Stimulated activated CD4-positive, alpha-beta T cell treated with anti-CD3 and anti-CD28 coated beads, TNF-alpha, amount 100 ng/mL, for 48 hours (primary cell): ENCODE measurements around the gene PTX4.

Experiments used
- DNase-seq, 3 donors: peaks; one replicate each; pipeline ENCODE4 v3.0.0-alpha.2; 2020; ENCODE audit warnings: low read depth in 3 of 3

Gene PTX4

DNA sequence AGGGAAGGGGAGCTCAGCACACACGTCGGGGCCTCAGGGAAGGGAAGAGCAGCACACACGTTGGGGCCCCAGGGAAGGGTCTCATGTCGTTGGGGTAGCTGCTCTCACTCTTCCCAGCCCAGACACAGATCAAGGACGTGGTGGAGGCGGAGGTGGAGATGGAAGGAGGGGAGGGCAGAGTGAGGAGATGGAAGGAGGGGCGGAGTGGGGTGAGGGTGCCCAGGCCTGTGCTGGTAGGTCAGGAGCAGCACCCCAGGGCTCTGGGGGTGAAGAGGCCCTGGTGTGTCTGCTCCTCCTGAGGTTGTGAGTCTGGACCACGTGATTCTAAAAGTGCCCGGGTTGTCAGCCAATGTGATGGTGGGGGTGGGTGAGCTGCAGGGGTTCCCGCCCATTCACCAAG is 28.8 kb downstream of the PTX4 start:
- no peak for DNase-seq

DNA sequence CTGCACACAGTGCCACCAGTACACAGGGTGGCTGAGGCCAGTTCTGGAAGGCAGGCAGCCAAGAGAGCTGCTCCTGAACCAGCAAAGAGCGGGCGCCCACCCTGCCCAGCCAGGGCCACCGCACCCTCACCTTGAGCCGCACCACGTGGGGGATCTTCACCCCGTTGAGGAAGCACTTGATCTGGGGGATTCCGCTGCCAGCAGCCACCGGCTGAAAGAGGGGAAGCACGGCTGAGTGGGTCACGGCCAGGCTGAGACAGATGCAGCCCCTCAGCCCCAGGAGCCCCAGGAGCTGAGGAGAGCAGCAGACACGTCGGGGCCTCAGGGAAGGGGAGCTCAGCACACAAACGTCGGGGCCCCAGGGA is 29.8 kb downstream of the PTX4 start:
- DNase-seq = no peak

DNA sequence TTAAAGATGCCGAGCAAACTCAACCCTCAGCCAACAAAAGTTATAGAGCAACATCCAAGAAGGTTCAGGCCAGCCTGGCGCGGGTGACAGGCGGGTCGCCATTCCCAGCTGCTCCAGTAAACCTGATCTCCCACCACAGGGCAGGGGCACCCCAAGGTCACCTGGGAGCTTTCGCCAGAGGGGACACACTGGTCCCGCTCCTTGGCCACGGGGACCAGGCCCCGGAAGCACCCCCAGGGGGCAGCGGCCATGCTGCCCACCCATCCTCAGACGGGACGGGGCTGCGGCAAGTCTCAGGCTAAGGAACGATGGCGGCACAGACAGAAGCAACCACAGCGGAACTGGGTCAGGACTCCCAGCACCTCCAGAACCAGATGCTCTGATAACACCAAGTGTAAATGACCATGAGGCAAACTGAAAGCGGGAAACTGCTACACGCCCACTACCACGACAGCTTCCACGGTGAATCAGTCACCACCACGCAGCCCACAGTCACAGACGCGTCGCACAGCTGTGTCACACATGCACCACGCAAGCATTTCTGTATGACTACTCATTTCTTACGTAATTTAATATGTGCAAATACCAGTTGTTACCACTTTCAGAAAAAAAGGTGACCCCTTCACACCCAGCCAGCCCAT is 30.3 kb downstream of the PTX4 start:
- peak in 1 of 3 donors; percentile 22 for DNase-seq

DNA sequence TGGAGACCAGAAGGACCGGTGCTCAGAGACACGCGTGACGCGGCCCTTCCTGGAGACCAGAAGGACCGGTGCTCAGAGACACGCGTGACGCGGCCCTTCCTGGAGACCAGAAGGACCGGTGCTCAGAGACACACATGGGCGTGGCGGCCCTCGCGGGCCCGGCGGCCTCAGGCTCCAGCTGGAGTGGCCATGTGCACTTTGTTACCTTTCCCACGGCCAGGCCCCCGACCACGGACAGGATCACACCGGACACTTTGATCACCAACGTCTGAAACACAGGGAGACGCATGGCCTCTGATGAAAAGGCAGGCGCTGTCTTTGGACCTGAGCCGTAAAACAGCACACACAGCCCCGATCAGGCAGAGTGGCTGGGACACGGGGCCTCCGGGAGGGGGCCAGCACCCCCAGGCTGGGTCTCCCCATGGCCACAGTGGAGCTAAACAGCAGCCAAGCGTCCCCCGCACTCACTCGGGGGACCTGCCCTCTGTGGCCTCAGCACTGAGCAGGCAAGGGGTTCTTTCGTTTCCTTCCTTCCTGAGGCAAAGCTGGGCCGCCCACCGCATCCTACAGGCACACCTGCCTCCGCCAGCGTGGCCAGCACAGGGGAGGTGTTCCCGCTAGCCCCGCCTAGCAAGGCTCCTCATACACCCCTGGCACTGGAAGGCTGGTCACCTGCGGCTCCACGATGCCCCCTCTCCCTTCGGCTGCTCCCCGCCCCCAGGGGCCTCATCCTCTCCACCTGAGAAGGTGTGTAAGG is 31.1 kb downstream of the PTX4 start:
- no peak for DNase-seq

DNA sequence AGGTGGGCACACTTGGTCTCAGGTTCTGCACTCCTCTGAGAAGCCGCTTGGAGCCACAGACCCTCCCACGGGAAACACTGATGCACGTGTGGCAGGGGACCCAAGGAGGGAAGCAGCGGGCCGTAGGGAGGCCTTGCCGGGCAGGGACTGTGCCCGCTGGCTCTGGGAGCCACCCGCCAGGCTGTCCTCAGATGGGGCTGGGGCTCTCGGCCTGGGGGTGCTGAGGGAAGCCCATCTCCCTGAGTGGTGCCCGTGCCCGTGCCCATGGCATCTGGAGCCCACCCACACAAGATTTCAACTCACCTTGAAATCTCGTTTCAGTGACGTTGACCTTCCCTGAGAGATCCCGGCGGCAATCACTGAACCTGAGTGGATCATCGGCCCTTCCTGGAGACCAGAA is 31.8 kb downstream of the PTX4 start:
- DNase-seq = no peak

DNA sequence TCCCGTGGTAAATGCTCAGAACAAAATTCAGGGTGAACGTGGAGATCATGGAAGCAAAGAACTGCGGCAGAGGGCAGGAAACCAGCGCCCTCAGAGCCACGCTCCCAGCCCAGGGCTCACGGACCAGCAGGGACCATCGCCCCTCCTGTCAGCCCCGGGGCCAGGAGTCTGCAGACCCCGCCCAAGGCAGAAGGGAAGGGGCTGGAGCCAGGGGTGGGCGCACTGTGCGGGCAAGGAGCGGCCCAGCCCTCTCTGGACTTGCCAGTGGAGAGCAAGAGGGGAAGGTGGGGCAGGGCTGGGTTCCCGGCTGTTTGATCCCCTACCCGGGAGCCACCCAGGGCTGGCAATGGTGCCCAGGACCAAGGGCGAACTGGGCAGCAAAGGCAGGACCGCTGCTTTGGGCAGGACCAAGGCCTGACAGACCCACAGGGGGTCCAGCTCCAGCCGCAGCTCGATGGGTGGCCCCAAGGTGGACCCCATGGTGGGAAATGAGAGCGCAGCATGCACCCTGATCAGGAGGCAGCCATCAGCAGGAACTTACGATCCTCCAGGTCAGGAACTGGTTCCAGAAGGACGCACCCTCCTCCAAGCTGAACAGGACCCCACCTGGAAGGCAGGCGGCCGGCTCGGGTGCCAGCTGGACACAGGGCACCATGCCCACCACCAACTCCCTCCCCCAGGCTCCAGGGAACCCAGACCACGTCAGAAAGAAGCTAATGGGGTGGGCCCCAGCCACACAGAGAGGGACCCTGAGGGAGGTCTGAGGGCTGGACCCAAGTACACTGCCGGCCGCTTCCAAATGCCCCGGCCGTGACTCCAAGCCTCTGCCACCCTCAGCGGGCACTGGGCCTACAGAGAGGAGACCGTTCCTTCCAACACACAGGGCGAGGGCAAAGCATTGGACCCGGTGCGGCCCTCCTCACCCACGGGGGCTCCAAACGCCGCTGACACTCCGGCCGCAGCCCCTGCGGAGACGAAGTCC is 33.3 kb downstream of the PTX4 start:
- DNase-seq = no peak

DNA sequence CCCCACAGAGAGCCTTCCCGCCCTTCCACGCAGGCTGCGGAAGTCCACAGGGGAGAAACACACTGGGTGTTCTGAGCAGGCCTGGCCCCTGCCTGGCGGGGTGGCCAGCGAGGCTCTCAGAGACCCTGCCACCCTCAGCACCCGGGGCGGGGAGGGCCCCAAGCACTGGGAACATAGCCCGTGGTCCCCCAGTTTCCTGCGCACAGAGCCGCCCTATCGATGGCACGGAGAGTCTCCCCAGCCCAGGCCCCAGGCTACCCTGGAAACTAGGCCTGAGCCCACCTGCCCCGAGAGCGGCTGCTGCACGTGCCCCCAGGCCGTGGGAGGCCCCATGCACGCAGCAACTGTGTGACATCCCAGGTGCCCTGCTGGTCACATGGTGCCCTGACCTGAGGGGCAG is 34.2 kb downstream of the PTX4 start:
- no peak for DNase-seq

DNA sequence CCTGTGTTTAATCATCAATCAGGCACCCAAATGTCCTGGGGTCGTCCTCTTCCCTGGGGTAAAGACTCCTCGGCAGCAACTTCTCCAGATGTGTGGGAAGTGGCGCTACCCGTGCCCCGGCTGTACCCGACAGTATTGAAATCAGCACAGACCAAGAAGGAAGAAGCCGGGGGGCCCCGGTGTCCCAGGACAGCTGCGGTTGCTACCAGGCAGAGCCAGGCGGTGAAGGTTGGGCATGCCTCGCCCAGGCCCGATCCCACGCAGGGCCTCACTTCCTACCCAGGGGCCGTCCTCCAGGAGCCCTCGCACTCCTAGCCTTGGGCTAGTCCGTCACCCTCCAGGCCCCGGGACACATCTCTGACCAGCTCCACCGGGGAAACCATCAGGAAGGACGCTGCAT is 35.4 kb downstream of the PTX4 start:
- no peak for DNase-seq

DNA sequence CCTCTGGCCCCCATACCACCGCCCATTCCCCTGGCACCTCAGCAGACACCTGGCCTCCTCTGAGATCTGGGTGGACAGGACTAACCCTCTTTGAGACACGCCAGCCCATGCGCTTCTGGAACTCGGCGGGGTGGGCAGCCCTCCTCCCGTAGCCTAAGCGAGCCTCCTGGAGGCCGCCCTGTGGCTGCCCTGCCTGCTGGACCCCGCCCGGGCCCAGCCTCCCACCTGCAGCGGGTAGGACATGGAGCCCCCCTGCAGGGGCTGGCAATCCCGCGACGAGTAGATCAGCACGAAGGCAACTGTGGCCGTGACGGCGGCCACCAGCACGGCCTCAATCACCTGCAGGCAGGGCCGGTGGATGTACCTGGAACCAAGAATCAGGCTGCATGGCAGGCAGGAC is 36.2 kb downstream of the PTX4 start:
- DNase-seq = no peak

DNA sequence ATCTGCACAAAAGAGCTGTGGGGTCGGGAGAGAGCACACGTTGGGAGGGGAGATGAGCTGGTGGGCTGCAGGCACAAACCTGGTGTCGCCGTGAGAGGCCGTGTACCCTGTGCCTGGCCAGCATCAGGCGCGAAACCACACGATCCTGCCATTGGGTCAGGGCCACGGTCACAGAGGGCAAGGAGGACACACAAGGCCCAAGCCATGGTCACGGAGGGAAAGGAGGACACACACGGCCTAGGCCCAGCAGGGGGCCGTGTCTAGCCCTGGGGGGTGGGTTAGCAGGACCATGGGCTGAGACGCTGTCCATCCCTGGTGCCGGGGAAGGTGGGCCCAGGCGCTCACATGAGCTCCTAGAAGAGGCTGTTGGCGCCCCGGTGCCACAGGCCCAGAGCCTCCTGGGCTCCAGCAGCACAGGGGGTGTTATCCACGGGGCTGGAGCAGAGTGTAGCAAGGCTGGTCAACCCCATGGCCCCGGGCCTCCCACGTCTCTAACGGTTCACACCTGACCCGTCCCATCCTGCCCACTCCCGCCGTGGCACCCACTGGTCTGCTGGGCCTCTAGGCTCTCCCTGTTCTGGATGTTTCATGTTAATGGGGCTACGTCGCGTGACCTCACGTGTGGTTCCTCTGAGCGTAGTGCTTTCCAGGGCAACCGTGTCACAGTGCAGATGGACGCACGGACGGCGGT is 36.9 kb downstream of the PTX4 start:
- no peak for DNase-seq

DNA sequence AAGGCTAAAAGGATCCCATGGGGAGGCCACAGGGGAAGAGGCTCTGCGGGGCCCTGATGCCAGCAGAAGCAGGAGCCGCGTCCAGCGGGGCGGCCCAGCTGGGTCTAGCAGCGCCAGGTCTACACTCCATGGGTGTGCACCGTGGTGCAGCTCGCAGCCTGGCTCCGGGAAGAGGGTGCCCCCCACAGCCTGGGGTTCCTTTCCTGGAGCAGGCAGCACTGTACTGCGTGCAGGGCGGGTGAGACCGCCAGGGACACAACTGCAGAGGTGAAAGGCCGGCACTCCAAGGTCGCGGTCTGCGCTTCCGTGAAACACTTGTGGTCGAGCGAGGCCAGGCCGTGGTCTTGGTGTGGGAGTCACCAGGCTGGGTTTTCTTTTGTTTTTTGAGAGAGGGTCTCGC is 37.9 kb downstream of the PTX4 start:
- no peak for DNase-seq

DNA sequence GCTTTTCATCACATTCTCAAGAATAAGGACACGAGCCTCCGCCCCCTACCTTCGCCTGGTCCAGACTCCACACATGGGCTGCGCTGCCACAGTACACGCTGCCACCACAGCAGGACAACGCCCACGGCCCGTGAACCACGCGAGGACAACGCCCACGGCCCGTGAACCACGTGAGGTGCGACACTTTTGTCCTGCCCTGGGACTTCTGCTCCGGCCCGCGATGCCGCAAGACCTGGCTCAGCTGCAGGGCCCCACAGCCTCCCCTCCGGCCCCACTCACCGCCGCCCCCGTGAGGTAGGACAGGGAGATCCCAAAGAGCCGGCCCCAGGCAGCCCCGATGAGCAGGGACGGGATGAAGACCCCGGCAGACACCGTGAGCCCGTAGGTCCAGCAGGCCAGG is 38.5 kb downstream of the PTX4 start:
- no peak for DNase-seq

DNA sequence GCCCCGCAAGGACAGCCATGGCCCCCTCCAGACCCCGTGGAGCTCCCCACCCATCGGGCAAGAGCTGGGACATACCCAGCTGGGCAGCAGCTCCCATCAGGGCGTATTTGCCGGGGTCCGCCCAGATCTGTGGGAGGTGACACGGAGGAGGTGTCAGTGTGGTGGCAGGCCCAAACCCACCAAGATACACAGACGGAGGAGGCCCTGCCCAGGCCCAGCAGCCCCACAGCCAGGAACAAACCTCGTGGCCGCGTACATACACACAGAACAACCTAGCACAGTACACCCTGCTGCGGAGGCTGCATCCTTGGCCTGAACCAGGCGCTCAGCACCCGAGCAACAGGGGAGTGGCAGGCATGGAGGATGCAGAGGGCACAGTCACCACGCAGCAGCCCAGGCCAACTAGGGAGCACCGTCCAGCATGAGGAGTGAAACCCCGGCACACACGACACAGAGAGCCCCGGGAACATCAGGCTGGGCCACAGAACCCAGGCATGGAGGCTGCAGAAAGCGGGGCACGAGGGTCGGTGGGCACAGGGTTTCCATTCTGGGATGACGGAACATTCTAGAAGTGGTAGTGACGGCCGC is 39.4 kb downstream of the PTX4 start:
- DNase-seq = no peak

DNA sequence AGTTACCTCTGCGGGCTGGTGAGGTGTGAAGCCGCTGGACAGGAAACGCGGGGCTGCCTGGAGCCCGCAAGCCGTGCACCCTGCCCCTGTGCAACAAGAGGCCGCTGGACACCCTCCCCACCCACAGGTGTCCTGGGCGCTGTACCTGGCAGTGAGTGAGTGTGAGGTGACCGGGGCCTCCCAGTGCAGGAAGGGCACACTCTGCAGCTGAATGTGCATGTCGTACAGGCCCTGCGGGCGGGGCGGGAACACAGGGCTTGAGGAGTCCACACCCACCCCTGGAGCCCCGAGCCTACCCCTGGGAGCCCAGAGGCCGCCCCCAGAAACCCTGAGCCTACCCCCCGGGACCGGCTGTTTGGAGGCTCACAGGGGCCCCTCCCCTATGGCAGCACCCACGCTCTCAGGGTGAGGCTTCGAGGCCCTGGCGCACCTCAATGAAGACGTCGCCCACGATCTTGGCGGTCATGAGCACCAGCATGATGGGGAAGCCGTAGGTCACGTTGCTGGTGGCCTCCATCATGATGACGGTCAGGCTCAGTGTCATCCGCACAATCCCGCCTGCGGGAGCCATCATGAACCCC is 40.1 kb downstream of the PTX4 start:
- DNase-seq = no peak

DNA sequence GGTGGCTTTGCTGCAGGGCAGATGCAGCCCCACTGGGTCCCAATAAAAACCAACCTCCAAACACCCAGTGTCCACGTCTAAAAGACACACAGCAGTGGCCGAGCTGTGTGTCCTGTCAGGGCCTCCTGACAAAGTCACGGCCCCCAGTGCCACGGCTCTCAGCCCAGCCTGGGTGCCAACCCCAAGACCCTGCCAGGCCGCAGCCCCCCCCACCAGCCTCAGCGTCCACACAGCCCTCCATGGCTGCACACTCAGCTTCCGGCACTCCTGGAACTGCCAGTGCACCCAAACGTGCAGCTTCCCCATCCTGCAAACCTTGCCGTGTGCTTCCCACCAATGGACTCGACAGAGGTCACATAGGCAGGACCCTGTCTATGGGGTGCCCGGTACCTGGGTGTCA is 40.8 kb downstream of the PTX4 start:
- no peak for DNase-seq

DNA sequence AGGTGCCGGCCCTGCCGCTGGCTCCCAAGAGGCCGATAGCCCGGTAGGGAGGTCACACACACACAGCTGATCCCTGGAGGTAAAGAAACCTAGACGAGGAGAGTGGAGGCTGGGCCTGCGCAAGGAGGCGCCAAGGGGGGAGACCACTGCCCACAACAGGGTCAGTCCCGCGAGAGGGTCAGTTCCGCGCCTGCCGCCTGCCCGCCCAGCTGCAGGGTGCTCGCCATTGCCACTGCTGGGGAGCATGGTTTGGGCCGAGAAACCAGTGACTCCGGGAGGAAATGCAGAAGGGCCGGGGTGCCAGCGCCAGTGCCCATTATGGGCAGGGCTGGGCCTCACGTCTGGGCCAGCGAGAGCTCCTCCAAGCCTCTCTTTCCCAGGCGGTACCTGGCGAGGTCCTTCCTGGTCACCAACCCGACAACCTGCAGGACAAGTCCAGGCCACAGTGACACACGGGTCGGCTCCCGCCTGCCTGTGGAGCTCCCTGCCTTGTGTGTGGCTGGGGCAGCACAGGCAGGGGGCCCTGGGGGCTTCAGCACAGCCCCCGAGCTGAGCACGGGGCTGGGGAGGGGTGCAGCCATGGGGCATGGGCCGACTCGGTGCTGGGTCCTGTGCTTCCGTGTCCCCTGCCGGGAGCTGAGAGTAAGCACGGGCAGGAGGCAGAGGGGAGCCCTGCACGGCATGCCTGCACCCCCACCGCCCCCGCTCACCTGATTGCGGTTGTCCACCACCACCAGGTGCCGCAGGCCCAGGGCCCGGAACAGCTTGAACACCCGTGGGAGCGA is 42.3 kb downstream of the PTX4 start:
- DNase-seq = no peak

DNA sequence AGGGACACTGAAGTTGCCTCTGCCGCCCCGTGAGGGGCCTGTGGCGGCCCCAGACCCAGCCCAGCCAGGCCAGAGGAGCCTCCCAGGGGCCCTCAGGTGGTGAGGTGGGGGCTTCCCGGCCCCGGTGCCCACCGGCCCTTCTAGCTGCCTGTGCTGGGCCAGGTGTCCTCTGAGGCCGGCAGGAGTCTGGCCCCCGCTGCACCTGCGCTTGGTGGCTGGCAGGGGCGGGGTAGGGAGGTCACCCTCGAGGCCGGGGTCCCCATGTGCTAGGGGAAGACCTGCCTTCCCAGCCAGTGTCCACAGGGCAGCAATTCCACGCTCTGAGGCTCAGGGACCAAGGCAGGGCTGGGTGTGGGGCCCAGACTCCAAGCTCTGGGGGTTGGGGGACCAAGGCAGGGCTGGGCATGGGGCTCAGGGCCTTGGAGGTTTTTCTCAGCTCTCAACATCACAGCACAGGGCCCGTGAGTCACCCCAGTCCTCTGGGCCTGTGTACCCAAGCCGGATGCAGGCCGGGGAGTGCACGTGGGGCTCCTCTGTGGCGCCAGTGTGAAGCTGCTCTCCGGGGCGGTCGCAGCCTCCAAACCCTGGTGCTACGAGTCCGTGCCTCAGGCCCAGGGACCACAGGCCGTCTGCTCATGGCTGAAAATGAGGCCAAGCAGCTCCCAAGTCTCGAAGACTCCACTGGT is 43.1 kb downstream of the PTX4 start:
- no peak for DNase-seq

DNA sequence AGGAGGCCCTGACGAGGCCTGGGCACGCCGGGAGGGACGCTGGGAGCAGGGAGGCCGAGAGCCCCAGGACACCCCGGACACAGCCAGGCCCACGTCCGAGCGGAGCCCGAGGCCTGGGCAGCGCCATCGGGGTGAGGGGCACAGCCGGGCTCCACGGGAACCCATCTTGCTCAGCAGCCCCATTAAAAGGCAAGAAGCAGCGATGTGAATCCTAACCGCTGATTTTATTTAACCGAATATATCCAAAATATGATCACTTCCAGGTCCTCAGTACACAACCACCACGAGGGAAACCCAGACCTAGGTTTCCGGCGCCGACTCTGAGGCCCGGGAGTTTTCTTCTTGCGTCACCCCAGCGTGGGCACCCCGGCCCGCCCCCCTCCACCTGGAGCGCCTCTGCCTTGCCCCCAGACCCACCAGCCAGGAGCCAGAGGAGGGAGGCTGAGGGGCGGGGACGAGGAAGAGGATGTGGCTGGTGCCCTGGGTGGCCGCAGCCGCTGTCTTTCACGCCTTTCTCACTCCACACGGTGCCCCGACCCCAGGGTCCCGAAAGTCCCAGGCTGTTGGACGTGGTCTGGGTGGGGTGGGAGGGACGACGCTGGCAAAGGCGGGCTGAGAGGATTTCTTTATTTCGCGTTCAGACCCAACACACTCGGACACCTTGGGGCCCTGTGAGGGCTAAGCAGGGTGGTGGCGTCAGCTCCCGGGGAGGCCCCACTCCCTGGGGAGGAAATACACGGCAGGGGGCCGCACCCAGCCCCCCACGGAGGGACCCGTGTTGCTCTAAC is 43.8 kb downstream of the PTX4 start:
- no peak for DNase-seq
